DLD1 (cell line): ENCODE measurements around the gene OR56B4.
"Not testable (repeated sequence)": the region's sequence is repeated elsewhere in the genome, so short reads cannot be mapped to it uniquely, and the experiment has no call there.

Source experiments
- in situ Hi-C: cut with HindIII; loops from 2 replicates; pipeline ENCODE4 v1.10.0; 2017; ENCODE audit warnings: low sequenced_read_pairs

OR56B4 gene

GRCh38 chr11:6107384-6107783 lies at the start of gene OR56B4:
Gene OR56B4, plus strand, starts transcription at chr11:6107684. Its CDS starts 95 bp downstream, at chr11:6107779.
- in situ Hi-C loops = not testable (repeated sequence)

GRCh38 chr11:6061475-6061874 lies 46.0 kb upstream of the OR56B4 start:
- in situ Hi-C loops = no loop called here

GRCh38 chr11:6062691-6063358 lies 44.7 kb upstream of the OR56B4 start:
- in situ Hi-C loops = no loop called here

- in situ Hi-C loops = no loop called here
These were observed 40.0 kb upstream of the OR56B4 start for GRCh38 chr11:6067502-6067901.

- in situ Hi-C loops = not testable (repeated sequence)
These were observed 31.0 kb upstream of the OR56B4 start for GRCh38 chr11:6076443-6076842.

GRCh38 chr11:6077723-6078122 lies 29.8 kb upstream of the OR56B4 start:
- in situ Hi-C loops = no loop called here

- in situ Hi-C loops = no loop called here
These were observed 28.0 kb upstream of the OR56B4 start for GRCh38 chr11:6079463-6079862.

- in situ Hi-C loops = no loop called here
These were observed 24.4 kb upstream of the OR56B4 start for GRCh38 chr11:6083129-6083528.

GRCh38 chr11:6084587-6084986 lies 22.9 kb upstream of the OR56B4 start:
- in situ Hi-C loops = no loop called here

- in situ Hi-C loops = no loop called here
These were observed 13.3 kb upstream of the OR56B4 start for GRCh38 chr11:6094186-6094585.

- in situ Hi-C loops = no loop called here
These were observed 11.7 kb upstream of the OR56B4 start for GRCh38 chr11:6095798-6096197.

GRCh38 chr11:6096417-6096816 lies 11.1 kb upstream of the OR56B4 start:
- in situ Hi-C loops = no loop called here

GRCh38 chr11:6099577-6099976 lies 7.9 kb upstream of the OR56B4 start:
- in situ Hi-C loops = no loop called here

- in situ Hi-C loops = no loop called here
These were observed 2.5 kb downstream of the OR56B4 start for GRCh38 chr11:6110011-6110410.

GRCh38 chr11:6111673-6112072 lies 4.2 kb downstream of the OR56B4 start:
- in situ Hi-C loops = no loop called here

- in situ Hi-C loops = no loop called here
These were observed 9.2 kb downstream of the OR56B4 start for GRCh38 chr11:6116638-6117037.

GRCh38 chr11:6124245-6124644 lies 16.8 kb downstream of the OR56B4 start:
- in situ Hi-C loops = no loop called here

GRCh38 chr11:6127881-6128280 lies 20.4 kb downstream of the OR56B4 start:
- in situ Hi-C loops = no loop called here

- in situ Hi-C loops = no loop called here
These were observed 21.5 kb downstream of the OR56B4 start for GRCh38 chr11:6129011-6129410.

GRCh38 chr11:6129635-6130034 lies 22.2 kb downstream of the OR56B4 start:
- in situ Hi-C loops = no loop called here

- in situ Hi-C loops = no loop called here
These were observed 24.9 kb downstream of the OR56B4 start for GRCh38 chr11:6132431-6132830.

GRCh38 chr11:6135936-6136335 lies 28.5 kb downstream of the OR56B4 start:
- in situ Hi-C loops = not testable (repeated sequence)

GRCh38 chr11:6142936-6143335 lies 35.5 kb downstream of the OR56B4 start:
- in situ Hi-C loops = no loop called here
